AG09309 (cell line): ENCODE measurements around the gene INSC.

ENCODE experiments used
- DNase-seq: peaks from one replicate; pipeline ENCODE4 v3.0.0-alpha.2; 2010; ENCODE audit warnings: low read depth
- H3K4me3 ChIP-seq: 2 replicates; pipeline ENCODE4 v1.5.1; 2011; ENCODE audit warnings: mild to moderate bottlenecking, low read depth, low read length, moderate library complexity; ENCODE audit not compliant: control insufficient read depth
- TF ChIP-seq, protein P1 (sequence below): IDR thresholded peaks from 2 replicates; pipeline ENCODE4 v1.5.1; 2011; ENCODE audit warnings: mild to moderate bottlenecking, low read depth, low read length, inconsistent platforms; ENCODE audit not compliant: insufficient read depth, control insufficient read depth; ENCODE audit errors: missing control alignments

INSC gene

GRCh38 chr11:15075162-15075526 is 39.6 kb upstream of the INSC start:
- no peak for DNase-seq
- TF ChIP-seq, protein P1, sequence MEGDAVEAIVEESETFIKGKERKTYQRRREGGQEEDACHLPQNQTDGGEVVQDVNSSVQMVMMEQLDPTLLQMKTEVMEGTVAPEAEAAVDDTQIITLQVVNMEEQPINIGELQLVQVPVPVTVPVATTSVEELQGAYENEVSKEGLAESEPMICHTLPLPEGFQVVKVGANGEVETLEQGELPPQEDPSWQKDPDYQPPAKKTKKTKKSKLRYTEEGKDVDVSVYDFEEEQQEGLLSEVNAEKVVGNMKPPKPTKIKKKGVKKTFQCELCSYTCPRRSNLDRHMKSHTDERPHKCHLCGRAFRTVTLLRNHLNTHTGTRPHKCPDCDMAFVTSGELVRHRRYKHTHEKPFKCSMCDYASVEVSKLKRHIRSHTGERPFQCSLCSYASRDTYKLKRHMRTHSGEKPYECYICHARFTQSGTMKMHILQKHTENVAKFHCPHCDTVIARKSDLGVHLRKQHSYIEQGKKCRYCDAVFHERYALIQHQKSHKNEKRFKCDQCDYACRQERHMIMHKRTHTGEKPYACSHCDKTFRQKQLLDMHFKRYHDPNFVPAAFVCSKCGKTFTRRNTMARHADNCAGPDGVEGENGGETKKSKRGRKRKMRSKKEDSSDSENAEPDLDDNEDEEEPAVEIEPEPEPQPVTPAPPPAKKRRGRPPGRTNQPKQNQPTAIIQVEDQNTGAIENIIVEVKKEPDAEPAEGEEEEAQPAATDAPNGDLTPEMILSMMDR: no peak
- no peak overlapping the region for H3K4me3 ChIP-seq

GRCh38 chr11:15091175-15091574 is 23.5 kb upstream of the INSC start:
- TF ChIP-seq, protein P1: no peak
- H3K4me3 ChIP-seq: no peak overlapping the region
- DNase-seq: no peak

- TF ChIP-seq, protein P1: no peak
- no peak for DNase-seq
- H3K4me3 ChIP-seq: no peak overlapping the region
Measured at GRCh38 chr11:15091625-15092024, 23.1 kb upstream of the INSC start.

DNA sequence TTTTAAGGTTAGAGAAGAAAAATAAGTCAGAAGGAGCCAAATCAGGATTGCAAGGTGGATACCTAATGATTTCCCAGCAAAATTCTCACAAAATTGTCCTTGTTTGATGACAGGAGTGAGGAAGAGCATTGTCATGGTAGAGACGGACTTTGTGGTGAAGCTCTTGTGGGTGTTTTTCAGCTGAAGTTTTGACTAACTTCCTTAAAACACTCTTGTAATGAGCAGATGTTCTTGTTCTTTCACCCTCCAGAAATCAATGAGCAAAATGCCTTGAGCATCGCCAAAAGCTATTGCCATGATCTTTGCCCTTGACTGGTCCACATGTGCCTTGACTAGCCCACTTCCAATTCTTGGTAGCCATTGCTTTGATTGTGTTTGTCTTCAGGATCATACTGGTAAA is 21.3 kb upstream of the INSC start:
- DNase-seq: no peak
- H3K4me3 ChIP-seq: no peak overlapping the region
- TF ChIP-seq, protein P1: no peak

DNA sequence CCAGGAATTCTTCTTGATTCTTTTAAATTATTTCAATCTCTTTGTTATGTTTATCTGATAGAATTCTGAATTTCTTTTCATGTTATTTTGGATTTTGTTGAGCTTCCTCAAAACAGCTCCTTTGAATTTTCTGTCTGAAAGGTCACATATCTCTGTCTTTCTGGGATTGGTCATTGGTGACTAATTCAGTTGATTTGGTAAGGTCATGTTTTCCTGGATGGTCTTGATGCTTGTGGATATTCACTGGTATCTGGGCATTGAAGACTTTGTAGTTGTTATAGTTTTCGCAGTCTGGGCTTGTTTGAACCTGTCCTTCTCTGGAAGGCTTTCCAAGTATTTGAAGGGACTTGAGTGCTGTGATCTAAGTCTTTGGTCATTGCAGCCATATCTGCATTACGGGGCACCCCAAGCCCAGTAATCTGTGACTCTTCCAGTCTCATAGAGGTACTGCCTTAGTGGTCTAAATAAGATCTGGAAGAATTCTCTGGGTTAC is 18.9 kb upstream of the INSC start:
- H3K4me3 ChIP-seq: no peak overlapping the region
- DNase-seq: no peak
- TF ChIP-seq, protein P1: no peak

DNA sequence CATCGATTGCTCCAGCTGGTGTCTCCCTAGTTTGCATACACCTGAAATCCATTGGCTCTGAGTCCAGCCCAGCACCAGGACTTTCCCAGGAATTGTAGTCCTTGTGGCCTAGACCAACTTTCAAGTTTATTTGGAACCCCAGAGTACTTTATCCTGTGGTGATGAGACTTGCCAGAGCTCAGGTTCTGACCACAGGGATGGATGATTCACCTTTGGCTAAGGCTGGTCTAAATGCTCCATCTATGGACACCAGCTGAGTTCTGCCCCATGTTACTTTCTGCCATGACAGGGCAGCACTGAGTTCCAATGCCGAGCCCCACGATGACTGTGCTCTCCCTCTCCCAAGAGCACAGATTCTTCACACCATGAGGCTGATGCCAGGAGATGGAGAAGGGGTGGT is 17.3 kb upstream of the INSC start:
- H3K4me3 ChIP-seq: no peak overlapping the region
- TF ChIP-seq, protein P1: no peak
- no peak for DNase-seq

DNA sequence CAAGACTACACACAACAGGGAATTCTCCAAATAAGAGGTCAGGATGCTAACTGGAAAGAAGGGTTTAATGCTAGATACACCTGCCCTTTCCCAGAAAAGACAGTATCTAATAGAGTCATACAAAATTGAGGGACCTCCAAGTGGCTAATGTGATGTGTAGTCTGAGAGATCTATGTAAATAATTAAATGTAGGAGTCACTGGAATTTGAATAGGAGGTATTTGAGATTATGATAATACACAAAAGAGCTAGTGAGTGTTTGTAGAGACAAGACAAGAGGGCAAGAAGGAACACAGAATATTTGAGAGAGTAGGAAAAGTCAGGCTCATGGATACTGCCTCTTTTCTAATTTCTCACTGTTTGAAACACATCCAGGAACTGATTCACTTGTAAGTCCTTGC is 15.5 kb upstream of the INSC start:
- TF ChIP-seq, protein P1: no peak
- H3K4me3 ChIP-seq: no peak overlapping the region
- DNase-seq: no peak
